Left colon (tissue), 2 donors: ENCODE results near the gene RHBDD1. TPM values are rescaled to one million over a fixed set of nuclear protein-coding genes. Genes with fewer than 3 reads are reported as not detected.
"Not testable (repeated sequence)": the region's sequence is repeated elsewhere in the genome, so short reads cannot be mapped to it uniquely, and the experiment has no call there.

Source experiments
- ATAC-seq: fragments of 200-7000 bp; cut with Tn5 transposase; one replicate; pipeline ENCODE4 v1.9.1; 2020; ENCODE audit warnings: mild to moderate bottlenecking, moderate library complexity
- DNase-seq, 2 donors: peaks; one replicate each; pipeline ENCODE4 v3.0.0-alpha.2; 2020
- intact Hi-C, 2 donors: fragments of 100-400 bp; cut with DNase I in 1 of 2; cut with micrococcal nuclease in 1 of 2; formaldehyde crosslinking; loops; one replicate each; pipeline versions ENCODE4 v1.11.2 to v1.14.0; 2022; cut with DNase I, micrococcal nuclease
- total RNA-seq, 2 donors: library from RNA; stranded (reverse); fragmentation: NEBNext Ultra II Directional; extraction: Animal tissue kit (Norgen Biotek cat#: 25700); gene quantifications; one replicate each; pipeline ENCODE4 v1.2.1, GENCODE V29; 2021
- donor health status: DM: no; HTN: no; CAD: no.
- donor health status: DM: yes; HTN: yes; CAD: no.

The RHBDD1 gene
- total RNA-seq, 2 donors from 2014 or later: 26.1 to 27.4 TPM

DNA sequence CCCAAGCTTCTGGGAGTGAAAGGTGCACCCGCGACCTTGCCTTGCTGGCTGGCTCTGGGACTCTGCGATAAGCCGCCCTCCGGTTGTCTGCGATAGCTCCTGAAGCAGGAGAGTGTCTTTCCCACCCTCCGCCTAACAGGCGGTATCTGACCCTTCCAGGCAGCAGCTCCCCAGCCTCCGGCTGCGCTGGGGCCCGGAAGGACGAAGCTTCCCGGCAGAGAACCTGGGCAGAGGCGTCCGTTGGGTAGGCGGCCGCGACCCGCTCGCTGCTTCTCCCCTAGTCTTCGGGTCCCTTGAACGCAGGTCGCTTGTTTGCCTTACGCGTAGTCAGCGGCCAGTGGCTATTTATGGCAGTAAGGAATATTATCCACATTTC, 446 bp upstream of the RHBDD1 start:
- ATAC-seq (peak; percentile 48), DNase-seq (peak in 1 of 2 donors; percentile 32)
- intact Hi-C loops: loop anchor here in 1 of 2 donors (10.0 kb wide), 1 partner anchor 149 kb away; no protein-coding TSS in a partner anchor

DNA sequence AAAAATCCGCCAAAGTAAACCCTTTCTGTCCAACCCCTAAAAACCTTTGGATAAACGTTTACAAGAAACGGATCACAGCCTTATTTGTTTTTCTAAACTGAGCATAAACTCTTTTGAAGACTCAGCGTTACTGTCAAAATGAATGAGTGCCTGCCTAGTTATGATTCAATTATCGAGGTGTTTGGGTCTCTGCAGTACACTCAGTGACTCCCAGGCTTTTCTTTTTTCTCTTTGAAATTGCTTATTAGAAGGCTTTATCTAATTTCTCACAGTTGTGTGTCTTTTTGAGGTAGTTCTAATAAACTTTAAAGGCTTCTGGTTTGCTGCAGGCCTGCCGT, 663 bp downstream of the RHBDD1 start:
- DNase-seq (no peak), ATAC-seq (no peak)
- intact Hi-C loops: loop anchor here in 1 of 2 donors (10.0 kb wide), 1 partner anchor 148 kb away; no protein-coding TSS in a partner anchor

DNA sequence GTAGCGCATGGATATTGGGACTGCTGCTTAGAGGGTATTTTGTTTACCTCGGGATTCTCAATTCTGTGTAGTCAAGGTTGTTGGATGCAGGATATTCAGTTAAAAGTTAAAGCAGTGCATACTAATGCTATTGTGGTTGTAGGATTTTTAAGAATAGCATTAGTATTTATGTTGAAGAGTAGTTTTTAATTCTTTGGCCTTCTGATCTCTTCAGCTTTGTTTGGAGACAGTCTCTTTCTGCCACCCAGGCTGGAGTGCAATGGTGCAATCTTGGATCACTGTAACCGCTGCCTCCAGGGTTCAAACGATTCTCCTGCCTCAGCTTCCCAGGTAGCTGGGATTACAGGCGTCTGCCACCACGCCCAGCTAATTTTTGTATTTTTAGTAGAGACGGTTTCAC, 1.5 kb downstream of the RHBDD1 start:
- intact Hi-C loops: loop anchor here in 1 of 2 donors (10.0 kb wide), 1 partner anchor 147 kb away; no protein-coding TSS in a partner anchor
- DNase-seq (no peak), ATAC-seq (no peak)

DNA sequence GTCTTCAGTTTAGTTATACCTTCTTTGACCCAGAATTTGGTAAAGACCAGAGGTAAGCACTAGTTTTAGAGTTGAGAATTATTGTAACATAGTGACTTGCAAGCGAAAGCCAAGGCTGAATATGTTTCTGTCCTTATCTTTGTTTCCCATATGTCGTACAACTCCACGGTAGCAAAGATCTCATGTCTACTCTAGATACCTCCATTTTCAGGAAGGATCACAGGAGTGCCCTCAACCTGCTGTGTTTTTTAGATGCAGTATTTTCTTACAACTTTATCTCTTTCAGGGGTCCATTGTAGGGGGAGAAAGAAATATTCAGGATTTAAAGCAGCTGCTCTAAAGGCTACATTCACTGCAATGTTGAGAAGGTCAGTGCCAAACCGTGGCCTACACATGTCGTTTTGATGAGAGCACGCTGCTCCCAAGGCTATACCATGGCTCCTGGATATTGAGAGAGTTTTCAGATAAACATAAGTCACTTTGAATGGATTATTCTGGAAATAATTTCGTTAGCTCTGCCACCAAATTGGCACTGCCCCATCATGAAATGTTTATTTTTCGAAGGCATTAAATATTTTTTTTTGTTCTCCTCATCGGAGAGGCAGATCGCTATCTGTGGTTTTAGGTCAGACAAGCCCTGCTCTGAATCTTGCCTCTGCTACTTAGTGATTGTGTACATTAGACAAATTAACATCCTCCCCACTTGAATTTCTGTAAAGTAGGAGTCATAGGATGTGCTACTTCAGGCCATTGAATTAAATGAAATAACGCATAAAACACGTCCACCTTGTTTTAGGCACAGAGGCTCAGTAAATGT, 2.1 kb downstream of the RHBDD1 start:
- intact Hi-C loops: loop anchor here in 1 of 2 donors (10.0 kb wide), 1 partner anchor 147 kb away; no protein-coding TSS in a partner anchor
- ATAC-seq: no peak
- DNase-seq: no peak

DNA sequence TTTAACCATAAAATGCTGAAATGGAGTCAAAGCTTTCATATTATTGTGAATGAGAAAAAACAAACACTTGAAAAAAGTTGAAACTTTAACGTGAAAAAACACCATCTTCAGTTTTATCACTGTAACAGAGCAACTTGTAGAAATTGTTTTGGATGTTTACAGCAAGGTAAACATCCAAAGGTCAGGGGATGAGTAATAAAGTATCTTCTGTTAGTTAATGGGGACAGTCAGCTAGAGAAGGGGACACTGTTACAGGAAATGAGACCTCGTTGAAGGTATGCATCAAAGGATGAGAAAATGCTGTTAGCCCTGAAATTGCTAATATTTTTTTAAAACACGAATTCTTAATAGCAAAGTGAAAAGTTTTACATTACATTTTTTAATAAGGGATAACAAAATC, 2.9 kb downstream of the RHBDD1 start:
- DNase-seq (no peak), ATAC-seq (no peak)
- intact Hi-C loops: loop anchor here in 1 of 2 donors (10.0 kb wide), 1 partner anchor 146 kb away; no protein-coding TSS in a partner anchor

DNA sequence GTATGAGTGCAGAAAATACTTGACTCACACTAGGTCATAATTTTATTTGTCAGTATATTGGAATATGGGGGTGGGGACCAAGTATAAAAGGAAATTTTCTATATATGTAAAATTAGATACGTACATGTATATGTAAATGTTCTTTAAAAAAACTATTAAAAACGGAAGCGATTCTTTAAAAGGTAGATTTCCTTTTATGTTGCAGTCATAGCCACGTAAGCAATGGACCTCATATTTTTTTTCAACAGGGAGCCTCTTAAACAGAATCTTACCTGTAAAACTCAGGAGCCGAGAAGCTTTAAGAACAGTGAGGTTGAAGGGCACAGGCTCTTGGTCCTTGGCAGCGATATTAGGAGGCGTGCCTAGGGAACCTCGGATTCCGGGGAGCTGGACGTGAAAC, 3.3 kb downstream of the RHBDD1 start:
- no peak for ATAC-seq
- DNase-seq: no peak
- intact Hi-C loops: loop anchor here in 1 of 2 donors (10.0 kb wide), 1 partner anchor 146 kb away; no protein-coding TSS in a partner anchor

DNA sequence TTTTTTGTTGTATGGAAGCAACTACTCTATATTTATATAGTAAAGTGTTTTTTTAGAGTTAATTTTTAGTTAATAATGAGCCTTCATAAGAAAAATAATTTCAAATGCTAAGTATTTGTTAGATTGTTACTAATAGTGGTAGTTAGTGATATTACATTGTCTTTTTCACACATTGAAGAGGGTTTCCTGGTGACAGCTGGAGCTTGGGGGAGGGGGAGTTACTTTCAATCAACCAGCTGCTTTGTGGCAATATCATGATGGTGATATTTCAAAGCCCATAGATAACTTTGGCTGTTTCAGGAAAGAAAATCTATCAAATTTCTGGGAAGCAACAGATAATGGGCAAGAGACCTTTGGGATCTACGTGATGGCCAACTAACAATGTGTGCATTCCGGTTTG, 4.1 kb downstream of the RHBDD1 start:
- intact Hi-C loops: loop anchor here in 1 of 2 donors (10.0 kb wide), 1 partner anchor 145 kb away; no protein-coding TSS in a partner anchor
- ATAC-seq: no peak
- DNase-seq: no peak

DNA sequence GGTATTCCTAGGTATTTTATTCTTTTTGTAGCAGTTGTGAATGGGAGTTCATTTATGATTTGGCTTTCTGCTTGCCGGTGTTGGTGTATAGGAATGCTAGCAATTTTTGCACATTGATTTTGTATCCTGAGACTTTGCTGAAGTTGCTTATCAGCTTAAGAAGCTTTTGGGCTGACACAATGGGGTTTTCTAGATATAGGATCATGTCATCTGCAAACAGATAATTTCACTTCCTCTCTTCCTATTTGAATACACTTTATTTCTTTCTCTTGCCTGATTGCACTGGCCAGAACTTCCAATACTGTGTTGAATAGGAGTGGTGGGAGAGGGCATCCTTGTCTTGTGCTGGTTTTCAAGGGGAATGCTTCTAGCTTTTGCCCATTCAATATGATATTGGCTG, 7.1 kb downstream of the RHBDD1 start:
- intact Hi-C loops, DNase-seq, ATAC-seq: not testable (repeated sequence)

DNA sequence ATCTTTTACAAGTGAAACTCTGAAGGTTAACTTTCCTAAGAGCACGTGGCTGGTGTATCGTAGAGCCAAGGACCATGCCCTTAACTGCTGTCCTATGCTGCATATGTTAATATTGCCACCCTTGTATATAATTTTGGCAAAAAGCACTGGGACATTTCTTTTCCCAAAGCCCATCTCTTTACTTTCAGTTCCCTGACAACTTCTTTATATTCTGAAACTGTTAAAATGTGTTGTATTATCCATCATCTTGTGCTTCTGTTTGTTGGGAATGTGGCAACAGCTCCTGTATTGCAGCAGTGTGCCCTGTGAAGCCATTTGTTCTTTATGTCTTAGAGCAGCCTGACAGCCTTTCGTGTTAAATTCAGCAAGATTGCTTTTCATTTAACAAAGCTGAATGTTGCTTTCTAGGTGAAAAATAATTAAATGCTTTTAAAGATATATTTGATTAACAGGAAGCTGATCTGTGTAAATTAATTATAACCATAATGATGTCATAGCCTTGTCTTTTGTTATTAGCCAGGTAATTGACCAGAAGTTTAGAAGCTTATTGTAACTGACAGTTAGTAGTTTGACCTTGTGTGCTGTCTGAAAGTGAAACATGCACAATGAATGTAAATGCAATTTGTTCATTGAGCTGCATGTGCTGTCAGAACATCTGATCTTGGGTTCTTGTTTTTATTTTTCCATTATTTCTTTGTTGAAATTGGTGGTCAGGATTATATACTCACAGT, 9.7 kb downstream of the RHBDD1 start:
- ATAC-seq (no peak), DNase-seq (no peak)
- intact Hi-C loops: no loop called here

DNA sequence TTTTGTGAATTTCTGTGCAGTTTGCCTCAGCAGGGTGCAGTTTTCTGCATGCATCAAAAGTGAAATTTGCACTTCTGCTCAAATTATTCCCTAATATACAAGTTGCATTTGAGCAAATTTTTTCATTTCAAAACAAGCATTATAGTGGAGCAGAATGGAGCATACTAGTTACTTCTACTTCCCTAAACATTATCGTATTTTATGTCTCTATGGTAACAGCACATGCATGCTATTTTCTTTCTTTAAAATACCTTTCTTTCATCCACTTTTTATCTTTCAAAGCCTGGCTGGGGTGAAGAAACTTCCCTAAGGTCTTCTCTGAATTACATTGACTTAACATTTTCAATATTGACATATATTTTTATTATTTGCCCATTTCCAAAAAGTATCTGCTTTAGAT, 11.2 kb downstream of the RHBDD1 start:
- DNase-seq: no peak
- ATAC-seq: no peak
- intact Hi-C loops: no loop called here

DNA sequence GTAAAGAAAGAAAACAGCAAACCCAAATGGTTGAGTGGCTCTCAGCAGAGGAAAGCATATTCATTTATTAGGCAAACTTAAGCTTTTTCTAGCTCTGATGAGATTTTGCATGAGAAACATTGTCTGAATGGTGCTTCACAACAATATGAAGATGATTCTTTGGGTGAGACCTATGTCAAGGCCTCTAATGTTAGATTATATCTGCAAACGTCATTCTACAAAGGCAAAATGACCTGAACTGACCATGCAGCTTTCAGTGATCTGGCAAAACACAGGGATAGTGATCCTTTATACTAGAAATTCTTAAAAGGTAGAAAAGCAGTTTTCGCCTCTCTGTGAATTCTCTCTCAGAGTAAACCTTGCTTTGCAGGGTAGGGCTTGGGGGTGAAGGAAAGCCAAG, 11.7 kb downstream of the RHBDD1 start:
- ATAC-seq: no peak
- DNase-seq: no peak
- intact Hi-C loops: no loop called here

DNA sequence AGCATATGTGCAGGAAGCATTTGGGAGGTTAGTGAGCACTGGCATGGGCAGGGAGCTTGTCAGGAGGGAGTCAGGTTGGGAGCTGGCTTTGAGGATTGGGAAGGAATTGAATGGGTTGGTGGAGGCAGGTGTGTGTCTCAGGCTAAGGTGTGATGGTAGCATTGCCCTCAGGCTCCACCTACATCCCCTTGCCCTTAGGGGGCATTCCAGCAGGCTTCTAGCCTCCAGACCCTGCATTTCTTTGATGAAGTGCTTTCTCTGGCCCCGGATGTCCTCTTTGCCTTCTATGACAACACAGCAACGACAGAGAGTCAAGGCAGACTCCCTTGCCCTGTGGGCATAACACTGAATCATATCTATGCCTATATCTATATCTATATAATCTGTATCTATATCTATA, 13.5 kb downstream of the RHBDD1 start:
- no peak for ATAC-seq
- intact Hi-C loops: no loop called here

DNA sequence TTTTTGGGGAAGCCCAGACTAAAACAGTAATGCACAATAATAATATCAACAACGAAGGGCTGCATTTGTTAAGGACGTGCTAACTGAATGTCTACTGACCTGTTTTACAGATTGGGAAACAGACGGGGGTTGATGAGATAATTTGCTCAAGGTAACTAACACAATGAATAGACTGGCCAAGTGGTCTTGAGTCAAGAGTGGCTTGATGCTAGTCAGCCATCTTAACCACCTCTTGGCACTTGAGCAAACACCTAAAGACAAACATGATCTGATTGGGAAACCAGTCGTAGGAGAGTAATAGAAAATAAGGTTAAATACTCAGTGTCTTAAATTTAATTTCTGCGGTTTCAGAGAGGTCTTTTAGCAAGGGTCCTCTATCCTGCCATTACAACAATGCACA, 14.2 kb downstream of the RHBDD1 start:
- DNase-seq (no peak), ATAC-seq (no peak)
- intact Hi-C loops: no loop called here

More for the DNA sequence above, 13.5 kb downstream of the RHBDD1 start:
- no peak for DNase-seq

DNA sequence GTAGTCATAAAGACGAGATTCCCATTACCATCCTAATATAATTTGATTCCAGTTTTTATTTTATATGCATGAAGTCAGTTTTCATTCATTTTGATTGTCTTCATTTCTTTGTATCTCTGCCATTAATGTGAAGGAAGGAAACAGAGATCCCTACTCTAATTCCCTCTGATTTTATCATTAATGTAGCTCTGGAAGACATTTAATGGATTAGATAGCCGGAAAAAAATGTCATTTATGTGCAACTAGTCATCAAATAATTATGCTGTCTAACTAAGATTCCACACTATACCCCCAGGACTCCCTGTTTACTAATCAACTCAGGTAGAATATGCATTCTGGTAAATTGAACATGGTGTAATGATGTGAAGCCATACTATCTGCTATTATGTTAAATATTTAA, 19.9 kb downstream of the RHBDD1 start:
- intact Hi-C loops: no loop called here
- ATAC-seq (no peak), DNase-seq (no peak)

DNA sequence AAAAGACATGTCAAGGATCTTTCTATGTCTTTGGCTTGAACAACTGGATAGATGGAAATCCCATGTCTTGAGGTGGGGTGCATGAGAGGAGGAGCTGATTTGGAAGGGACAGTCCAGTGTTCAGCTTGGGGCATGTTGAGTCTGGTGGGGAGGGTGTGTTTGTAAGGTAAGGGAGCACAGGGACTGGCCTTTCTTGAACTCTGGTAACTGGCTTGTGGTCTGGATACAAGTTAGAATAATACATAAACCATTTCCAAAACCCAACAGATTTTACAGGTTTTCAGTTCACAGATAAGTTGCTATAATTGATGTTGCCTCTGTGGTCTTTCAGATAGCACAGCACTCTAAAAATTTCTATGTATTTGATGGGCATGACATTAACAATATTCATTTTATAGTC, 24.2 kb downstream of the RHBDD1 start:
- DNase-seq (no peak), ATAC-seq (no peak)
- intact Hi-C loops: no loop called here

DNA sequence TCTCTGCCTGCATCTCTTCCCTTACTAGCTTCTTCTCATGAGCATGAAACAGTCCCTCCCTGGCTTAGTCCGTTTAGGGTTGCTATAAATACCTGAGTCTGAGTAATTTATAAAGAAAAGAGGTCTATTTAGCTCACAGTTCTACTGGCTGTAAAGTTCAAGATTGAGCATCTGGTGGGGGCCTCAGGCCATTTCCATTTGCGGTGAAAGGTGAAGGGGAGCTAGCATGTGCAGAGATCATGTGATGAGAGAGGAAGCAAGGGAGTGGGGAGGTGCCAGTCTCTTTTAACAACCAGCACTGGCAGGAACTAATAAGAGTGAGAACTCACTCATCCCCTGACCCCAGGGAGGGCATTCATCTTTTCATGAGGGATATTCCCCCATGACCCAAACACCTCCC, 26.8 kb downstream of the RHBDD1 start:
- intact Hi-C loops: no loop called here
- no peak for DNase-seq

DNA sequence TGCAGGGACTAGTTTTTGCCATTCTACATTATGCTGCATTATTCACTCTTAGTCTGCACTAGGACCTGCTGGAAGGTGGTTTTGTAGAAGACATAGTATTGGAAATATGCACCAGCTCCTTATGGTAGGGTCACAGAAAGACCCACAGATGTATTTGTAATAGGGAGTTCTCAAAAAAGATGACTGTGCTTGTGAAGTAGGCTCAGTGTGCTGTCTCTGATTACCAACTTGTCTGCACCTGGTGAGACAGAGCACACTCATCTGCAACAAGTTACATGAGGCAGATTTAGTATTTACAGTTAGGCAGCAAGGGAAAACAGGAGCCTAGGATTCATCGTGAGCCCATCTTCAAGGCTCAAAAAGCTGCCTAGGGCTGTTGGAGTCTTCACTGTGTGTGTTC, 29.4 kb downstream of the RHBDD1 start:
- ATAC-seq (no peak), DNase-seq (no peak)
- intact Hi-C loops: no loop called here

More for the DNA sequence above, 26.8 kb downstream of the RHBDD1 start:
- no peak for ATAC-seq

DNA sequence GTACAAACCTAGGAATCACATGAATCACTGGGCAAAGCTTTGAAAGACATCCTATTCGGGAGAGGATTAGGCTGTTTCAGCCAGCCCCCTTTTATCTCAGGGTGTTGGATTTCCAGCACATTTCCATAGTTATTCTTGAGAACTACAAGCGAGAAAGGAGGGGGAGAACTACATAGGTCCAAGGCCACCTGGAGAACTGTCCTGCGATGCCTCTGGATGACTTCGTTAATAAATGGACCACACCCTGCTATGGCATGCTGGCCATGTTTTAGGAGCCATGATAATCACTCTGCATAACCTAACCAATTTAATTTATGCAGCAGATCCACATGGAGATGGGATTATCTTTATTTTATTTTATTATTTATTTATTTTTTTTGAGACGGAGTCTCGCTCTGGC, 29.9 kb downstream of the RHBDD1 start:
- intact Hi-C loops: no loop called here
- no peak for DNase-seq
- no peak for ATAC-seq

DNA sequence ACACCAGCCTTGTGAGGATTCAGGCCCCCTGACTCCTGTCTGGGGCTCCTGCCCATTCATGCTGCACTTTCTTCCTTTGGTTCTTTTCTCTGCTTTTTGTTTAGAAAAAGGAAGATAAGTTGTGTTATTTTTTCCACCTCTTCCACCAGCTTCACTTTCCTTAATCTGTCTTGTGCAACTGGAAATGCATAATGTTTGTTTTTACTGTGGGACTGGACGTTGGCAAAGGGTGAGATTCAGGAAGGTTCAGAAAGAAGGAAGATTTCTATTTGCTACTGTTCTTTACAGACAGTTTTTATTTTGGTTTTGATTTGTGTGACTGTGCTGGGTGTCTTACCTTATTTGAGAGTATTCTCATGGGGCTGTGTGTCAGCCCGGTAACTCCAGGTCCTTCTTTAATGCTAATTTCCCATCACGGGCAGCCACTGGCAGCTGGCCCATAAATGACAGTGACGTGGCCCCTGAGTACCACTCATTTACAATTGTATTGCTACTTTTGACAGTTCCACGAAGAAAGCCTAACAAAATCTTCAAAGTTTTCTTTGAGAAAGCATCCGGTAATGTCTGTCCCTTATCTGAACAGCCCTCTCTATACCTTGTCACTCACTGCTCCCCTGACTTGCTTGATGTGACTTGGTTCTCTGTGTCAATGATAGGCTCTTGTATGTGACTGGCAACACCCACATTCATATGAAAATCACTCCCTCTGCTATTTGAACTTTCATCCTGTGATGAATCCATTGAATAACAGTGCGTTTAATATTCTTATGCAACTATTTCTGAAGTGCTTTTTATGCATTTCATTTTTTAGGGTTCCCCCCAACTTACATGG, 32.7 kb downstream of the RHBDD1 start:
- intact Hi-C loops: no loop called here
- no peak for DNase-seq
- no peak for ATAC-seq
